Measurements from ENCODE around the gene CCSER1. TPM values are rescaled to one million over a fixed set of nuclear protein-coding genes. Genes with fewer than 3 reads are reported as not detected.

CCSER1 gene
- total RNA-seq, 1 experiment from 2014 or later, result 0.05 TPM

DNA sequence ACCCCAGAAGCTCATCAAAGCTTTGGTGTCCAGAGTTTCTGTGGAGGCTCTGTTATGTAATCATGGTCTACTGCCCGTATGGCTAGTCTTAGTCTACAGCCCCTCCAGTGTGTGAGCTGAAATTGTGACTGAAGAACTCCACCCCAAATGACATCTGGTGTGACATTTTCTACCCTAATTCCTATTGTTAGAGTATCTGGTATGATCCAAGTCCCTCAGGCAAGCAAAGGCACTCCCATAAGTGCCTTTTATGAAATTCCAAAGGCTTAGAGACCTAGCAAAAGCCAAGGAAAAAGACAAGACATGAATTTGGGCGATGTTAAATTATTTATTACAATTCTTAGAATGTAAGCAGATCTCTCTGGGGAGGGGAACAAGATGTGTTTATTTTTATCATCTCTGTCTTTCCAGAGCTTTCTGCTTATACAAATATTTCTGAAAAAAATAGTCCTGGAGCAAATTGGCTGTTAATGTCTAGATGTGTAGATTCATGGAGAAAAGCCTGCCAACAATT, 417.4 kb downstream of the CCSER1 start:
- intact Hi-C loops (cut with micrococcal nuclease; ENCODE audit: unreplicated experiment), result no loop called here
- in situ Hi-C loops (cut with HindIII; ENCODE audit: low pct_unique_long_range_greater_than_20kb, low sequenced_read_pairs), result no loop called here
- no peak for DNase-seq (ENCODE audit: low read depth, low spot score)
- no peaks in the 10 kb centered on the region for H3K27me3 ChIP-seq (ENCODE audit: control insufficient read depth, insufficient read depth, low read length)
- no peak for TF ChIP-seq TCF7L2 (IDR thresholded peaks at IDR 0.05; ENCODE audit: low read depth, low read length)
- no peak for TF ChIP-seq POLR2AphosphoS5 (IDR thresholded peaks at IDR 0.05; ENCODE audit: low read depth, low read length)
- no peak for TF ChIP-seq SIN3A (IDR thresholded peaks at IDR 0.05; ENCODE audit: borderline replicate concordance, insufficient read depth, low read depth, low read length)
- TF ChIP-seq, protein P1, sequence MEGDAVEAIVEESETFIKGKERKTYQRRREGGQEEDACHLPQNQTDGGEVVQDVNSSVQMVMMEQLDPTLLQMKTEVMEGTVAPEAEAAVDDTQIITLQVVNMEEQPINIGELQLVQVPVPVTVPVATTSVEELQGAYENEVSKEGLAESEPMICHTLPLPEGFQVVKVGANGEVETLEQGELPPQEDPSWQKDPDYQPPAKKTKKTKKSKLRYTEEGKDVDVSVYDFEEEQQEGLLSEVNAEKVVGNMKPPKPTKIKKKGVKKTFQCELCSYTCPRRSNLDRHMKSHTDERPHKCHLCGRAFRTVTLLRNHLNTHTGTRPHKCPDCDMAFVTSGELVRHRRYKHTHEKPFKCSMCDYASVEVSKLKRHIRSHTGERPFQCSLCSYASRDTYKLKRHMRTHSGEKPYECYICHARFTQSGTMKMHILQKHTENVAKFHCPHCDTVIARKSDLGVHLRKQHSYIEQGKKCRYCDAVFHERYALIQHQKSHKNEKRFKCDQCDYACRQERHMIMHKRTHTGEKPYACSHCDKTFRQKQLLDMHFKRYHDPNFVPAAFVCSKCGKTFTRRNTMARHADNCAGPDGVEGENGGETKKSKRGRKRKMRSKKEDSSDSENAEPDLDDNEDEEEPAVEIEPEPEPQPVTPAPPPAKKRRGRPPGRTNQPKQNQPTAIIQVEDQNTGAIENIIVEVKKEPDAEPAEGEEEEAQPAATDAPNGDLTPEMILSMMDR (IDR thresholded peaks at IDR 0.05), result no peak
- TF ChIP-seq, protein P2, sequence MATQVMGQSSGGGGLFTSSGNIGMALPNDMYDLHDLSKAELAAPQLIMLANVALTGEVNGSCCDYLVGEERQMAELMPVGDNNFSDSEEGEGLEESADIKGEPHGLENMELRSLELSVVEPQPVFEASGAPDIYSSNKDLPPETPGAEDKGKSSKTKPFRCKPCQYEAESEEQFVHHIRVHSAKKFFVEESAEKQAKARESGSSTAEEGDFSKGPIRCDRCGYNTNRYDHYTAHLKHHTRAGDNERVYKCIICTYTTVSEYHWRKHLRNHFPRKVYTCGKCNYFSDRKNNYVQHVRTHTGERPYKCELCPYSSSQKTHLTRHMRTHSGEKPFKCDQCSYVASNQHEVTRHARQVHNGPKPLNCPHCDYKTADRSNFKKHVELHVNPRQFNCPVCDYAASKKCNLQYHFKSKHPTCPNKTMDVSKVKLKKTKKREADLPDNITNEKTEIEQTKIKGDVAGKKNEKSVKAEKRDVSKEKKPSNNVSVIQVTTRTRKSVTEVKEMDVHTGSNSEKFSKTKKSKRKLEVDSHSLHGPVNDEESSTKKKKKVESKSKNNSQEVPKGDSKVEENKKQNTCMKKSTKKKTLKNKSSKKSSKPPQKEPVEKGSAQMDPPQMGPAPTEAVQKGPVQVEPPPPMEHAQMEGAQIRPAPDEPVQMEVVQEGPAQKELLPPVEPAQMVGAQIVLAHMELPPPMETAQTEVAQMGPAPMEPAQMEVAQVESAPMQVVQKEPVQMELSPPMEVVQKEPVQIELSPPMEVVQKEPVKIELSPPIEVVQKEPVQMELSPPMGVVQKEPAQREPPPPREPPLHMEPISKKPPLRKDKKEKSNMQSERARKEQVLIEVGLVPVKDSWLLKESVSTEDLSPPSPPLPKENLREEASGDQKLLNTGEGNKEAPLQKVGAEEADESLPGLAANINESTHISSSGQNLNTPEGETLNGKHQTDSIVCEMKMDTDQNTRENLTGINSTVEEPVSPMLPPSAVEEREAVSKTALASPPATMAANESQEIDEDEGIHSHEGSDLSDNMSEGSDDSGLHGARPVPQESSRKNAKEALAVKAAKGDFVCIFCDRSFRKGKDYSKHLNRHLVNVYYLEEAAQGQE (IDR thresholded peaks at IDR 0.05; ENCODE audit: insufficient read depth in 1 of 2, low read depth in 2 of 2, low read length in 1 of 2), result no peak
- no peak for ATAC-seq
- H3K27ac ChIP-seq (ENCODE audit: low read length), result no peak overlapping the region
- no peaks in the 10 kb centered on the region for H3K9me3 ChIP-seq (ENCODE audit: control insufficient read depth, insufficient read depth, low read depth, low read length)
- H3K4me3 ChIP-seq (ENCODE audit: low read depth in 2 of 2, low read length in 2 of 2), result no peak overlapping the region
- ChIA-PET CTCF (no interaction called here), POLR2A (no interaction called here)
- no TSS peak for BruUV-seq (replicated peaks)
- H3K4me1 ChIP-seq (ENCODE audit: control insufficient read depth, insufficient read depth, low read length), result no peaks in the 10 kb centered on the region
- no peaks in the 10 kb centered on the region for H3K36me3 ChIP-seq (ENCODE audit: control insufficient read depth, insufficient read depth, low read length)

DNA sequence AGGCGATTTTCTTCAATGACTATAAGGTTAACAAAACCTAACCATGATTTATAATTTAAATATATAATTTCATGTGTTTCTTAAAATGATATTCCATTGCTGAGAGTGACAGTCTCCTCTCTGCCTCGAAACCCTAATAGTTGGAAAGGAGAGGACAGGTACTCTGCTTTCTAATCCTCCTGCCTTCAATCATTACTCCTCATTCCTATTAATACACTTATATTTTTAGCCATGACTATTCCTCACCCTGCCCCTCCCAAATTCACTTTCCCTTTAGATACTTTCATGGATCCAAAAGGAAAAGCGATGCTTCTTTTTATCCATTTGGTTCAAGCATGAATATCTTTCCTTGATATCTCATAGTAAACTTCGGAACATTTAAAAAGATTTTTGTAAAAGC, 418.2 kb downstream of the CCSER1 start:
- CTCF ChIA-PET, result no interaction called here
- ATAC-seq, result no peak

More for the DNA sequence above, 418.2 kb downstream of the CCSER1 start:
- intact Hi-C loops (cut with micrococcal nuclease; ENCODE audit: unreplicated experiment) (no loop called here), in situ Hi-C loops (cut with HindIII; ENCODE audit: low pct_unique_long_range_greater_than_20kb, low sequenced_read_pairs) (no loop called here)
- Histone ChIP-seq H3K36me3 (ENCODE audit: control insufficient read depth, insufficient read depth, low read length) (no peaks in the 10 kb centered on the region), H3K4me1 (ENCODE audit: control insufficient read depth, insufficient read depth, low read length) (no peaks in the 10 kb centered on the region), H3K9me3 (ENCODE audit: control insufficient read depth, insufficient read depth, low read depth, low read length) (no peaks in the 10 kb centered on the region), H3K27ac (ENCODE audit: low read length) (no peak overlapping the region), H3K4me3 (ENCODE audit: low read depth in 2 of 2, low read length in 2 of 2) (no peak overlapping the region), H3K27me3 (ENCODE audit: control insufficient read depth, insufficient read depth, low read length) (no peaks in the 10 kb centered on the region)
- TF ChIP-seq POLR2AphosphoS5 (IDR thresholded peaks at IDR 0.05; ENCODE audit: low read depth, low read length) (no peak), SIN3A (IDR thresholded peaks at IDR 0.05; ENCODE audit: borderline replicate concordance, insufficient read depth, low read depth, low read length) (no peak), TCF7L2 (IDR thresholded peaks at IDR 0.05; ENCODE audit: low read depth, low read length) (no peak)
- TF ChIP-seq, protein P2 (IDR thresholded peaks at IDR 0.05; ENCODE audit: insufficient read depth in 1 of 2, low read depth in 2 of 2, low read length in 1 of 2), result no peak
- TF ChIP-seq, protein P1 (IDR thresholded peaks at IDR 0.05), result no peak
- POLR2A ChIA-PET, result no interaction called here
- no TSS peak for BruUV-seq (replicated peaks)
- no peak for DNase-seq (ENCODE audit: low read depth, low spot score)
